T-cell (primary cell): ENCODE data around the gene RDM1. TPM values are rescaled to one million over a fixed set of nuclear protein-coding genes. Genes with fewer than 3 reads are reported as not detected.

Experiments used
- ATAC-seq, 4 experiments: fragments of 200-7000 bp in 3 of 4; fragments of 150-1000 bp in 1 of 4; cut with Tn5 transposase; replicated peaks in 1 of 4; 1 replicate in 3 of 4; 2 replicates in 1 of 4; pipeline ENCODE4 v1.10.0; 2021; ENCODE audit warnings: moderate library complexity in 3 of 4, mild to moderate bottlenecking in 2 of 4, moderate number of reproducible peaks in 1 of 4
- CTCF ChIA-PET, 2 donors: fragments of 300-600 bp; sonication (Branson Sonifier 250); formaldehyde crosslinking; loops; one replicate each; lab custom pipeline; 2022; ENCODE audit warnings: antibody characterized with exemption in 2 of 2; lab: Charles Lee
- POLR2A ChIA-PET, 2 donors: fragments of 300-600 bp; sonication (Branson Sonifier 250); formaldehyde crosslinking; loops; one replicate each; lab custom pipeline; 2022; ENCODE audit warnings: antibody characterized with exemption in 2 of 2; lab: Charles Lee
- DNase-seq, 35 experiments: peaks; one replicate each; pipeline versions ENCODE4 v3.0.0 to v3.0.0-alpha.2; 2013 to 2023
- H3K27ac ChIP-seq: one replicate; pipeline ENCODE4 v1.5.1; 2013; ENCODE audit warnings: low read length
- H3K27me3 ChIP-seq, 2 experiments: replicated peaks in 1 of 2; 1 replicate in 1 of 2; 2 replicates in 1 of 2; pipeline versions ENCODE4 v1.6.1 to v1.7.0; 2013; ENCODE audit warnings: low read length in 1 of 2, mixed read lengths in 1 of 2; ENCODE audit not compliant: control insufficient read depth in 2 of 2, insufficient read depth in 2 of 2; ENCODE audit errors: extremely low read depth in 1 of 2
- H3K36me3 ChIP-seq, 2 donors: 1 replicate in 1 of 2; 2 replicates in 1 of 2; pipeline versions ENCODE4 v1.6.1 to v1.7.0; 2013; ENCODE audit warnings: low read length in 1 of 2; ENCODE audit not compliant: control insufficient read depth in 2 of 2, insufficient read depth in 1 of 2; ENCODE audit errors: extremely low read depth in 1 of 2
- H3K4me1 ChIP-seq, 2 experiments: 1 replicate in 1 of 2; 2 replicates in 1 of 2; pipeline versions ENCODE4 v1.6.1 to v1.7.0; 2013; ENCODE audit warnings: low read length in 2 of 2, mixed read lengths in 1 of 2; ENCODE audit not compliant: insufficient read depth in 2 of 2, control insufficient read depth in 1 of 2; ENCODE audit errors: extremely low read depth in 1 of 2
- H3K4me3 ChIP-seq, 2 donors: 1 replicate in 1 of 2; 2 replicates in 1 of 2; pipeline versions ENCODE4 v1.5.1 to v1.7.0; 2013; ENCODE audit warnings: mild to moderate bottlenecking in 2 of 2, low read length in 1 of 2, moderate library complexity in 1 of 2; ENCODE audit not compliant: control insufficient read depth in 1 of 2; ENCODE audit errors: extremely low read depth in 1 of 2
- H3K9me3 ChIP-seq: 2 replicates; pipeline ENCODE4 v1.7.0; 2013
- H3K27ac Mint-ChIP-seq, 2 donors: one replicate each; pipeline ENCODE4 v1.8.0; 2020 to 2021; ENCODE audit warnings: mild to moderate bottlenecking in 2 of 2, mixed read lengths in 2 of 2
- H3K27me3 Mint-ChIP-seq, 2 donors: one replicate each; pipeline ENCODE4 v1.8.0; 2021 to 2022; ENCODE audit warnings: mixed read lengths in 2 of 2
- H3K36me3 Mint-ChIP-seq: one replicate; pipeline ENCODE4 v1.8.0; 2021; ENCODE audit warnings: mixed read lengths
- H3K4me1 Mint-ChIP-seq, 3 donors: one replicate each; pipeline ENCODE4 v1.8.0; 2020 to 2022; ENCODE audit warnings: mixed read lengths in 3 of 3, mild to moderate bottlenecking in 1 of 3
- H3K4me3 Mint-ChIP-seq, 3 donors: one replicate each; pipeline ENCODE4 v1.8.0; 2020 to 2022; ENCODE audit warnings: mild to moderate bottlenecking in 3 of 3, mixed read lengths in 3 of 3, moderate library complexity in 3 of 3
- H3K9me3 Mint-ChIP-seq, 3 donors: one replicate each; pipeline ENCODE4 v1.8.0; 2020 to 2022; ENCODE audit warnings: mixed read lengths in 3 of 3
- WGBS: methylation state at CpG from one replicate; pipeline ENCODE4 v1.1.5; 2013; ENCODE audit warnings: missing lambda C conversion rate; ENCODE audit not compliant: insufficient coverage; 5-methylcytosine and 5-hydroxymethylcytosine counted together
- total RNA-seq, 35 experiments: library from RNA in 6 of 35; stranded (reverse) in 6 of 35; fragments of 120-200 nt in 1 of 35; gene quantifications; one replicate each; pipeline versions ENCODE4 v1.2.1 to v1.2.4 and lab custom pipeline; 2013 to 2026

Gene RDM1
- total RNA-seq, 5 donors from 2014 or later (not counting 1 experiment from before 2014, with no cell fraction given): 0.40 to 1.5 (median 0.83) TPM

DNA sequence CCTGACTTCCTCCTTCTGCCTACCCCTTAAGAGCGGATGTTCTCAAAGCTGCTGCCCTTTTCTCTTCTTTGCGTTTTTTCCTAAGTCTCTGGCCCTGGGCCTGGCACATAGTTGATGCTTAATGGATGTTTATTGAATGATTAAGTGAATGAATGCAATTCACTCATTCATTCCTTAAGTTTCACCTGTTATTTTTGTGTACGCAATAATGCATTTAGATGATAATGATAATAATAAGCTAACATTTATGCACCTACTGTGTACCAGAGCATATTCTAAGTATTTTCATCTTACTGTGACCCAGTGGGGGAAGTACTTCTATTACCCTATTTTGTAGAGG, 54.8 kb downstream of the RDM1 start:
- no CpG with 5 or more reads among the region's 3 CpGs for WGBS
- peaks cover 0 to 26% of the 10 kb centered on the region in 2 donors for H3K36me3 ChIP-seq
- H3K27me3 ChIP-seq: no peaks in the 10 kb centered on the region
- Mint-ChIP-seq H3K4me1 (peaks cover 48 to 64% (median 56%) of the 10 kb centered on the region in 3 donors), H3K9me3 (no peaks in the 10 kb centered on the region), H3K27ac (peak overlapping the region; percentile 59 to 89), H3K4me3 (peak overlapping the region; percentile 46 to 87 (median 56)), H3K27me3 (no peaks in the 10 kb centered on the region), H3K36me3 (peaks cover 15% of the 10 kb centered on the region)
- ChIA-PET POLR2A (interaction anchor here in 1 of 2 donors (0.6 kb wide), 2 partner anchors 9 to 16 kb away, joined by 4 to 5 read pairs; no protein-coding TSS in a partner anchor), CTCF (interaction anchor here (0.8 to 1.0 kb wide), 3 partner anchors 20 to 271 kb away, joined by 3 to 4 read pairs (median 3); no protein-coding TSS in a partner anchor)
- no peak for DNase-seq
- peaks cover 22 to 48% of the 10 kb centered on the region in 2 experiments for H3K4me1 ChIP-seq
- H3K4me3 ChIP-seq: peak overlapping the region; percentile 15 to 27
- H3K27ac ChIP-seq: peak overlapping the region; percentile 64
- no peaks in the 10 kb centered on the region for H3K9me3 ChIP-seq
- no peak for ATAC-seq

DNA sequence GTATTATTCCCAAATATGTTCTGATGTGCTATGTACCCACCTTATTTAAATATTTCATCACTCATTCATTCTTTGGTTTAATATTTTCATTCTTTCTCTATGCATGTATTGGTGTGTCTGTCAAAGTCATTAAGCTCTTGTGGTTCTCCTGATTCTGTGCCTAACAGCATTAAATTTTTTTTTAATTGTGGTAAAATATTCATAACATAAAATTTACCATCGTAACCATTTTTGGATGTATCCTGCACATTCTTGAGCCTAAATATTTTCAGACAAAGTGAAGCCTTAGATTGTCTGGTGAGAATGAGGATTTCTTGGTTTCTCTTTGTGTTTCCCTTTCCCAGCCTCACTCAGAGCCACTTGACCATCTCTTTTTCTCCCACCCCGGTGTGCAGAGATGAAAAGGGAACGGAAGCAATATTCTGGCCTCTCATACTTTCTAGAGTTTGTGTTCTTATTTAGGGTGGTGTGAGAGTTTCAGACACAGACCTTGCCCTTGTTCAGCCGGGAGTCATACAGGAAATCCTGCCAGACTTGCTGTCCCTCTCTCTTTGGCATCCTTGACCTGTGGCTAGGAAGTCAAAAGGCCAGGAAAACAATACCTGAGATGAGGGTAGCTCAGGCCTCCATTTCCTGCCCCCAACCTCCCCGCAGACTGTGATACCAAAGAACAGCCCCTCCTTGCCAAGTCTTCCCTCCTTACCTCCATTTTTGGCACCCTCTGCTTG, 55.3 kb downstream of the RDM1 start:
- Mint-ChIP-seq H3K4me3 (peak overlapping the region; percentile 46 to 87 (median 56)), H3K27ac (peak overlapping the region; percentile 59 to 89), H3K36me3 (peaks cover 15% of the 10 kb centered on the region), H3K27me3 (no peaks in the 10 kb centered on the region), H3K4me1 (peaks cover 44 to 60% (median 52%) of the 10 kb centered on the region in 3 donors), H3K9me3 (no peaks in the 10 kb centered on the region)
- H3K9me3 ChIP-seq: no peaks in the 10 kb centered on the region
- WGBS: 8% methylated on average over 2 of the region's 5 CpGs
- no peaks in the 10 kb centered on the region for H3K27me3 ChIP-seq
- peak in 4 of 35 experiments; percentile 20 to 53 (median 28) for DNase-seq
- ATAC-seq: peak in 2 of 4 experiments; percentile 27 to 31
- ChIA-PET CTCF (interaction anchor here in 1 of 2 donors (0.8 to 1.0 kb wide), 2 partner anchors 21 to 103 kb away, joined by 3 read pairs; no protein-coding TSS in a partner anchor), POLR2A (interaction anchor here in 1 of 2 donors (0.7 kb wide), 1 partner anchor 111 kb away, joined by 4 read pairs; no protein-coding TSS in a partner anchor)
- peak overlapping the region in 1 of 2 donors; percentile 27 for H3K4me3 ChIP-seq
- H3K4me1 ChIP-seq: peaks cover 22 to 45% of the 10 kb centered on the region in 2 experiments
- peak overlapping the region; percentile 64 for H3K27ac ChIP-seq
- H3K36me3 ChIP-seq: peaks cover 0 to 26% of the 10 kb centered on the region in 2 donors

GRCh38 chr17:35872196-35872980, 58.2 kb downstream of the RDM1 start:
- no peak overlapping the region for H3K4me3 ChIP-seq
- Mint-ChIP-seq H3K27ac (peak overlapping the region in 1 of 2 donors; percentile 41), H3K4me1 (peaks cover 37 to 46% (median 41%) of the 10 kb centered on the region in 3 donors), H3K4me3 (no peak overlapping the region), H3K36me3 (peaks cover 15% of the 10 kb centered on the region), H3K27me3 (no peaks in the 10 kb centered on the region), H3K9me3 (no peaks in the 10 kb centered on the region)
- DNase-seq (no peak), ATAC-seq (no peak)
- H3K36me3 ChIP-seq: peaks cover 0 to 26% of the 10 kb centered on the region in 2 donors
- POLR2A ChIA-PET: interaction anchor here in 1 of 2 donors (0.6 kb wide), 1 partner anchor 22 kb away, joined by 3 read pairs; no protein-coding TSS in a partner anchor
- H3K27me3 ChIP-seq: no peaks in the 10 kb centered on the region
- H3K4me1 ChIP-seq: peaks cover 22 to 42% of the 10 kb centered on the region in 2 experiments
- no peak overlapping the region for H3K27ac ChIP-seq
- CTCF ChIA-PET: interaction anchor here (0.7 to 1.2 kb wide), 2 partner anchors 10 to 12 kb away, joined by 3 read pairs; no protein-coding TSS in a partner anchor
- 100% methylated on average over 5 of the region's 12 CpGs for WGBS
- no peaks in the 10 kb centered on the region for H3K9me3 ChIP-seq

- peaks cover 7% of the 10 kb centered on the region for H3K36me3 Mint-ChIP-seq
- 37% methylated on average over 5 of the region's 8 CpGs for WGBS
- H3K4me1 Mint-ChIP-seq: peaks cover 31 to 44% (median 38%) of the 10 kb centered on the region in 3 donors
Measured at GRCh38 chr17:35870906-35871819, 59.4 kb downstream of the RDM1 start.

GRCh38 chr17:35868737-35869136, 61.8 kb downstream of the RDM1 start, which contains the start of gene HEATR9:
TSS of gene HEATR9 (minus strand) at chr17:35868891. CDS start at chr17:35868742, 149 bp downstream.
- H3K9me3 Mint-ChIP-seq: no peaks in the 10 kb centered on the region
- Histone ChIP-seq H3K9me3 (no peaks in the 10 kb centered on the region), H3K36me3 (peaks cover 3 to 12% of the 10 kb centered on the region in 2 donors), H3K4me3 (no peak within 1 kb of the TSS), H3K4me1 (peaks cover 7 to 27% of the 10 kb centered on the region in 2 experiments), H3K27ac (no peak within 1 kb of the TSS), H3K27me3 (no peaks in the 10 kb centered on the region)
- peak within 1 kb of the TSS; percentile 25 to 44 for H3K27ac Mint-ChIP-seq
- no peak for DNase-seq
- POLR2A ChIA-PET: no interaction called here
- no peak within 1 kb of the TSS for H3K4me3 Mint-ChIP-seq
- CTCF ChIA-PET: interaction anchor here in 1 of 2 donors (0.6 kb wide), 1 partner anchor 14 kb away, joined by 3 read pairs; no protein-coding TSS in a partner anchor
- H3K4me1 Mint-ChIP-seq: peaks cover 24 to 38% (median 36%) of the 10 kb centered on the region in 3 donors
- H3K36me3 Mint-ChIP-seq: peaks cover 4% of the 10 kb centered on the region
- ATAC-seq: no peak
- H3K27me3 Mint-ChIP-seq: no peaks in the 10 kb centered on the region
- 86% methylated on average over 3 of the region's 3 CpGs for WGBS

More at GRCh38 chr17:35870906-35871819, 59.4 kb downstream of the RDM1 start:
- no peaks in the 10 kb centered on the region for H3K27me3 Mint-ChIP-seq
- CTCF ChIA-PET: interaction anchor here (0.6 to 1.3 kb wide), 9 partner anchors 9 to 1485 kb away, joined by 3 to 5 read pairs (median 3); partner anchors contain the start of gene CCL5 (in 1 of the 2)
- POLR2A ChIA-PET: no interaction called here
- no peak overlapping the region for H3K4me3 Mint-ChIP-seq
- Histone ChIP-seq H3K4me1 (peaks cover 15 to 36% of the 10 kb centered on the region in 2 experiments), H3K27me3 (no peaks in the 10 kb centered on the region), H3K27ac (no peak overlapping the region), H3K36me3 (peaks cover 0 to 21% of the 10 kb centered on the region in 2 donors), H3K4me3 (no peak overlapping the region), H3K9me3 (no peaks in the 10 kb centered on the region)
- peak; percentile 79 to 97 (median 92) for ATAC-seq
- H3K27ac Mint-ChIP-seq: peak overlapping the region; percentile 33 to 64
- no peaks in the 10 kb centered on the region for H3K9me3 Mint-ChIP-seq
- DNase-seq: peak in 23 of 35 experiments; percentile 13 to 59 (median 34)
